HG03066 (cell line): ENCODE results near the gene SPATA31A1.
"Not testable (repeated sequence)": the region's sequence is repeated elsewhere in the genome, so short reads cannot be mapped to it uniquely, and the experiment has no call there.

Source experiments
- ATAC-seq: cut with Tn5 transposase; IDR thresholded peaks from one replicate; pipeline ENCODE4 v1.9.1; 2021; ENCODE audit warnings: low read depth; ENCODE audit not compliant: unreplicated experiment

The SPATA31A1 gene

GRCh38 chr9:39355369-39355768, at the start of gene SPATA31A1:
SPATA31A1 (plus strand) TSS chr9:39355669; CDS start chr9:39355731, 62 bp downstream.
- ATAC-seq, result not testable (repeated sequence)

DNA sequence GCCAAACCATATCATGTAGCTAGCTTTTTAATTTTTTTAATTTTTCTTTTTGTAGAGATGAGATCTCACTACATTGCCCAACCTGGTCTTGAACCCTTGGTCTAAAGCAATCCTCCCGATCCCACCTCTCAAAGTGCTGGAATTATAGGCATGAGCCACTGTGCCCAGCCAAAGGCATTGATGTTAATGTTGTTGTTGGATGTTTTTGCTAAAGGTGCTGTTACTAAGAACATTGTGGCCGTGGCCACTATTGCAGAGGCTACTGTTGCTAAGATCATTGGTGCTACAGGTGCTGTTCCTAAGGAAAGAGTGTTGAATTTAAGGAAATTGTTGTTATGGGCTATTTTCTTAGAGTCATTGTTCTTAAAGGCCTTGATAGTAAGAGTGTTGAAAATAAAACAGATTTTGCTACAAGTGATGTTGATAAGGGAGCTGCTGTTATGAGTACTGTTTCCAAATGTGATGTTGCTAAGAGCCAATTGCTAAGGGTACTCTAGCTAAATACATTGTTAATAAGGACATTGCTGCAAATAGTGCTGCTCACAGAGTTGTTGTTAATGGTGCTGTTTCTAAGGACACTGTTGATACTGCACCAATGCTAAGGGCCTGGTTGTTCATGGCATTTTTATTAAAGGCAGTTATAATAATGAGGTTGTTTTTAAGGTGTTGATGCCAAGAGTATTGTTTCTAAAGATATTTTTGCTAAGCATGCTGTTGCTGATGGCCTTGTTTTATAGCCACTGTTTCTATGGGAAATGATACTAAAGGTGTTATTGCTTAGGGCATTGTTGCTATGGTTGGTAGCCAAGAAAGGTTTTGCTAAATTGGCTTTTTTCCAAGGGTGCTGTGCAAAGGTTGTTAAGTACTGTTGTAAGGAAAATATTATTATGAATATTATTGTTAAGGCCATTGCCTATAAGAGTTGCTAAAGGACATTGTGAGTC, 52.1 kb downstream of the SPATA31A1 start:
- ATAC-seq, result not testable (repeated sequence)

DNA sequence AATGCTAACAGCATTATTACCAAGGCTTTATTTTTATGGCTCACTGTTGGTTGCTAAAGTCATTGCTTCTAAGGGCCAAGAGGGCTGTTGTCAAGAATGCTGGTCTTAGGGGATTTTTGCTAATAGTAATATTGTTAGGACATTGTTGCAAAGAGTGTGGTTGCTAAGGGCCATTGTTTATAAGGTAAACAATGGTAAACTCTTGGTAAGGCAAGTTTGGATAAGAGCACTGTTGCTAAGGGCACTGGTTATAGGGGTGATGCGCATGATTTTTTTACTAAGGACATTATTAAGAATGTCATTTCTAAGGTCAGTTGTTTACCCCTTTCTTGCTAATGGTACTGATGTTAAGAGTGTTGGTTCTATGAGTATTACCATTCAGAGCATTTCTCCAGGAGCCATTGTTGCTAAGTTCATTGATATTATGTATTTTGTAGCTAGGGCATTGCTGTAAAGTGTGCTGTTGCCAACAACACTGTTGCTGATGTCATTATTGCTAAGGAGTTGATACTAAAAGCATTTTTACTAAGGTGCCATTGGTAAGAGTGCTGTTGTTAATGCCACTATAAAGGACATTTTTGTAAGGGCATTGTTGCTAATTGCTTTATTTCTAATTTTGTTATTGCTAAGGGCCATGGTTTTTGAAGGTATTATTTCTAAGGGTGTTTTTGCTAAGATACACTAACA, 55.9 kb downstream of the SPATA31A1 start:
- ATAC-seq, result not testable (repeated sequence)
